Fibroblast of lung (primary cell): ENCODE data around the gene TENM3. TPM values are rescaled to one million over a fixed set of nuclear protein-coding genes. Genes with fewer than 3 reads are reported as not detected.

Experiments
- DNase-seq, 2 donors: peaks; one replicate each; pipeline versions ENCODE4 v3.0.0 to v3.0.0-alpha.2; 2010; ENCODE audit warnings: low read depth in 2 of 2
- H2AFZ ChIP-seq: 2 replicates; pipeline ENCODE4 v1.5.1; 2012; ENCODE audit warnings: low read length, control low read depth, inconsistent platforms
- H3K27ac ChIP-seq: 2 replicates; pipeline ENCODE4 v1.5.1; 2011; ENCODE audit warnings: low read length, control low read depth; ENCODE audit not compliant: insufficient read depth
- H3K27me3 ChIP-seq: 2 replicates; pipeline ENCODE4 v1.5.1; 2011; ENCODE audit warnings: mild to moderate bottlenecking, low read length; ENCODE audit not compliant: control insufficient read depth, insufficient read depth
- H3K36me3 ChIP-seq: 2 replicates; pipeline ENCODE4 v1.5.1; 2011; ENCODE audit warnings: low read length; ENCODE audit not compliant: control insufficient read depth, insufficient read depth
- H3K4me1 ChIP-seq: 2 replicates; pipeline ENCODE4 v1.5.1; 2011; ENCODE audit warnings: low read length; ENCODE audit not compliant: control insufficient read depth, insufficient read depth; ENCODE audit errors: extremely low read depth
- H3K4me2 ChIP-seq: 2 replicates; pipeline ENCODE4 v1.5.1; 2011; ENCODE audit warnings: low read length, control low read depth; ENCODE audit not compliant: insufficient read depth; ENCODE audit errors: extremely low read depth
- H3K4me3 ChIP-seq, 4 experiments: fragments of 200-600 bp in 1 of 4; sonication (generic) in 1 of 4; replicated peaks in 1 of 4; 2 replicates each; pipeline ENCODE4 v1.5.1; 2011 to 2016; ENCODE audit warnings: low read length in 4 of 4, low read depth in 3 of 4, mild to moderate bottlenecking in 3 of 4, control low read depth in 2 of 4, inconsistent platforms in 1 of 4, mixed read lengths in 1 of 4; ENCODE audit not compliant: insufficient read depth in 1 of 4; ENCODE audit errors: control extremely low read depth in 1 of 4
- H3K79me2 ChIP-seq: 2 replicates; pipeline ENCODE4 v1.5.1; 2012; ENCODE audit warnings: mild to moderate bottlenecking, low read length, inconsistent platforms; ENCODE audit not compliant: control insufficient read depth, insufficient read depth
- H3K9ac ChIP-seq: 2 replicates; pipeline ENCODE4 v1.5.1; 2011; ENCODE audit warnings: mild to moderate bottlenecking, low read length, control low read depth; ENCODE audit not compliant: insufficient read depth
- H3K9me3 ChIP-seq: 2 replicates; pipeline ENCODE4 v1.5.1; 2012; ENCODE audit warnings: low read depth, low read length; ENCODE audit not compliant: control insufficient read depth, insufficient read depth
- H4K20me1 ChIP-seq: 2 replicates; pipeline ENCODE4 v1.5.1; 2011; ENCODE audit warnings: low read length; ENCODE audit not compliant: control insufficient read depth, insufficient read depth; ENCODE audit errors: extremely low read depth
- EZH2 ChIP-seq: IDR thresholded peaks from 2 replicates; pipeline ENCODE4 v1.5.1; 2012; ENCODE audit warnings: low read length, control low read depth, mild to moderate bottlenecking; ENCODE audit errors: missing control alignments
- polyA plus RNA-seq, 2 donors: library from polyadenylated mRNA; depleted of rRNA in 1 of 2; stranded (reverse) in 1 of 2; unstranded in 1 of 2; fragments of >200 nt; gene quantifications; 2 replicates each; pipeline ENCODE4 v1.2.1, GENCODE V29; 2011 to 2012; ENCODE audit warnings: missing spikeins in 1 of 2
- total RNA-seq: library from RNA; depleted of rRNA; stranded (reverse); fragments of >200 nt; gene quantifications from 2 replicates; pipeline ENCODE4 v1.2.1, GENCODE V29; 2014
- TF ChIP-seq, protein P1 (sequence below), 2 donors: IDR thresholded peaks in 1 of 2; conservative IDR thresholded peaks in 1 of 2; 1 replicate in 1 of 2; 2 replicates in 1 of 2; pipeline ENCODE4 v1.5.1; 2011 to 2012; ENCODE audit warnings: low read length in 2 of 2, control low read depth in 1 of 2, inconsistent platforms in 1 of 2, low read depth in 1 of 2, mild to moderate bottlenecking in 1 of 2

TENM3 gene
- total and polyA plus RNA-seq, 2 donors (not counting 1 experiment from before 2014, with no cell fraction given), result 2.7 to 3.6 TPM

DNA sequence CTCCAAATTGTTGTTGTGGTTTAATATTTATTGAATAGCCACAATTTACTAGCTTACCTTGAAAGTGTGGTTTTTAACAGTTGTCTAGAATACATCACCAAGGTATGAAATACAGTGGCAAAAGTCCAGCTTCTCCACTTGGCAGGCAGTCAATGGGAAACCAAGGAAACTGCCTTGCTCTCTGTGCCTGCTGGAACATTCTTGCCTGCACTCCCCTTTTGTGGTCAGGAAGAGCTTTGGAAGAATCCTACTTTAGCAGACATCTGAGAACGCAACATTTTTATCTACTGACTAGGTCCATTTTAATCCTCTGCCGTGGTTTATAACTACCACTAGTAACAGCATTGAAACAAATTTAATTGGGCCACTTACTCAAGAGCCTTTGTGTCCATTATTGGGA, 64.5 kb downstream of the TENM3 start:
- no peak overlapping the region for H2AFZ ChIP-seq
- no peak for TF ChIP-seq EZH2
- TF ChIP-seq, protein P1, sequence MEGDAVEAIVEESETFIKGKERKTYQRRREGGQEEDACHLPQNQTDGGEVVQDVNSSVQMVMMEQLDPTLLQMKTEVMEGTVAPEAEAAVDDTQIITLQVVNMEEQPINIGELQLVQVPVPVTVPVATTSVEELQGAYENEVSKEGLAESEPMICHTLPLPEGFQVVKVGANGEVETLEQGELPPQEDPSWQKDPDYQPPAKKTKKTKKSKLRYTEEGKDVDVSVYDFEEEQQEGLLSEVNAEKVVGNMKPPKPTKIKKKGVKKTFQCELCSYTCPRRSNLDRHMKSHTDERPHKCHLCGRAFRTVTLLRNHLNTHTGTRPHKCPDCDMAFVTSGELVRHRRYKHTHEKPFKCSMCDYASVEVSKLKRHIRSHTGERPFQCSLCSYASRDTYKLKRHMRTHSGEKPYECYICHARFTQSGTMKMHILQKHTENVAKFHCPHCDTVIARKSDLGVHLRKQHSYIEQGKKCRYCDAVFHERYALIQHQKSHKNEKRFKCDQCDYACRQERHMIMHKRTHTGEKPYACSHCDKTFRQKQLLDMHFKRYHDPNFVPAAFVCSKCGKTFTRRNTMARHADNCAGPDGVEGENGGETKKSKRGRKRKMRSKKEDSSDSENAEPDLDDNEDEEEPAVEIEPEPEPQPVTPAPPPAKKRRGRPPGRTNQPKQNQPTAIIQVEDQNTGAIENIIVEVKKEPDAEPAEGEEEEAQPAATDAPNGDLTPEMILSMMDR (conservative IDR thresholded peaks at IDR 0.05 in 1 of 2, IDR thresholded peaks at IDR 0.05 in 1 of 2; ENCODE audit: low read depth in 1 of 2, low read length in 2 of 2), result no peak
- no peaks in the 10 kb centered on the region for H3K9me3 ChIP-seq
- no peaks in the 10 kb centered on the region for H3K79me2 ChIP-seq
- H3K4me1 ChIP-seq, result no peaks in the 10 kb centered on the region
- no peaks in the 10 kb centered on the region for H3K27me3 ChIP-seq
- peak; percentile 90 to 100 for DNase-seq
- no peaks in the 10 kb centered on the region for H4K20me1 ChIP-seq
- no peaks in the 10 kb centered on the region for H3K36me3 ChIP-seq
- no peak overlapping the region for H3K9ac ChIP-seq
- no peak overlapping the region for H3K27ac ChIP-seq
- no peak overlapping the region for H3K4me3 ChIP-seq
- H3K4me2 ChIP-seq, result no peak overlapping the region

- Histone ChIP-seq H3K27ac (no peak overlapping the region), H3K36me3 (no peaks in the 10 kb centered on the region), H4K20me1 (no peaks in the 10 kb centered on the region), H2AFZ (no peak overlapping the region), H3K9me3 (no peaks in the 10 kb centered on the region), H3K4me1 (no peaks in the 10 kb centered on the region), H3K27me3 (no peaks in the 10 kb centered on the region), H3K79me2 (no peaks in the 10 kb centered on the region), H3K4me2 (no peak overlapping the region), H3K9ac (no peak overlapping the region), H3K4me3 (no peak overlapping the region)
- no peak for DNase-seq
- TF ChIP-seq EZH2, result no peak
- TF ChIP-seq, protein P1 (conservative IDR thresholded peaks at IDR 0.05 in 1 of 2, IDR thresholded peaks at IDR 0.05 in 1 of 2; ENCODE audit: low read depth in 1 of 2, low read length in 2 of 2), result no peak
Observed at GRCh38 chr4:182309877-182310276, 66.7 kb downstream of the TENM3 start.

DNA sequence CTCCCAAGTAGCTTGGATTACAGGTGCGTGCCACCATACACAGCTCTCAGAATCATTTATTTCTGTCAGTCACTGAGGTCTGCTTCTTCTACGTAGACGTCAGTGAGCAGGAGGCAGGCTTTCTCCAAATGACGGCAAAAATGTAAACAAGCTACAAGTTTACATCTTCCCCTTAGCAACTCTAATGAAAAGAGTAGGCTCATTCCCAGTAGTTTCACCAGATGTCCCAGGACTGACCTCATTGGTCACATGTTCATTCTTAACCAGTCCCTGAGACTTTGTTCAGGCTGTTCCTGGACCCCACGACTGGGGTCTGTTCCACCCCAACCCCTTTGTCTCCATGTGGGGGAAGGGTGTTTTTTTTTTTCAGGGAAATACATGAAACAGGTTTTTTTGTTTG, 67.1 kb downstream of the TENM3 start:
- no peak overlapping the region for H3K4me2 ChIP-seq
- DNase-seq, result peak; percentile 29 to 67
- no peaks in the 10 kb centered on the region for H4K20me1 ChIP-seq
- no peaks in the 10 kb centered on the region for H3K9me3 ChIP-seq
- no peak overlapping the region for H2AFZ ChIP-seq
- no peaks in the 10 kb centered on the region for H3K4me1 ChIP-seq
- H3K27me3 ChIP-seq, result no peaks in the 10 kb centered on the region
- no peaks in the 10 kb centered on the region for H3K36me3 ChIP-seq
- TF ChIP-seq, protein P1 (conservative IDR thresholded peaks at IDR 0.05 in 1 of 2, IDR thresholded peaks at IDR 0.05 in 1 of 2; ENCODE audit: low read depth in 1 of 2, low read length in 2 of 2), result no peak
- no peak for TF ChIP-seq EZH2
- no peak overlapping the region for H3K4me3 ChIP-seq
- H3K79me2 ChIP-seq, result no peaks in the 10 kb centered on the region
- no peak overlapping the region for H3K27ac ChIP-seq
- H3K9ac ChIP-seq, result no peak overlapping the region
